Measurements from ENCODE around the gene HABP4.

Gene HABP4

DNA sequence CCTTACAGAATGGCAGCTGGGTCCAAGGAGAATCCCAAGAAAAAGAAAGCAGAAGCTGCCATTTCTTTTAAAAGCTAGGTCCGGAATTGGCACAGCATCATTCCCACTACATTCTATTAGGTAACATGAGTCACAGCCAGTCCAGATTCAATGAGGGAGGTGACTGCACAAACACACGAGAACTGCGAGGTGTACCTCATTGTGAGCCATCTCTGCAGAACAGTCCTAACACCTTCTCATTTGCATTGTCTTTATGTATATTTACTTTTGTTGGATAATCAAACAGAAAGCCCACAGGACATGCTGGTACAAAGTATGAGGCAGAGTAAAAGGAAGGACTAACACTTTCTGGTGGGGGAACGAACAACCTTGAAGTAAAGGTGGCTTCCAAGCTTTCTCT is 14.6 kb upstream of the HABP4 start:
- DNase-seq (ENCODE audit: low read depth in 2 of 3, low spot score in 2 of 3): no peak

DNA sequence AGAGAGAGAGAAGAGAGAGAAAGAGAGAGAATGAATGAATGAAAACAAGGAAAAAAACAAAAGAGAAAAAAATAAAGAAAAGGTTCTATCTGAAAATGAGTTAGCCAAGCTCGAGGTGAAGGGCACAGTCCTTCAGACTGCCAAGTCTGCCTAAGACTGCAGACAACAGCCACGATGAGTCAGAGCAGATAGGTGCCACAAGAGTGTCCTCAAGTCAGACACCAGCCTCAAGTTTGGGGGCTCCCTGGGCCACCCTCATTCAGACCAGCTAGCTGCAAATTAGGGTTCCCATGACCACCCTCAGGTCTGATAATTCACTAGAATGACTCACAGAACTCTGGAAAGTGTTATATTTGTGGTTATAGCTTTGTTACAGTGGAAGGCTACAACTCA is 13.9 kb upstream of the HABP4 start:
- no peak for DNase-seq (ENCODE audit: low read depth in 2 of 3, low spot score in 2 of 3)

DNA sequence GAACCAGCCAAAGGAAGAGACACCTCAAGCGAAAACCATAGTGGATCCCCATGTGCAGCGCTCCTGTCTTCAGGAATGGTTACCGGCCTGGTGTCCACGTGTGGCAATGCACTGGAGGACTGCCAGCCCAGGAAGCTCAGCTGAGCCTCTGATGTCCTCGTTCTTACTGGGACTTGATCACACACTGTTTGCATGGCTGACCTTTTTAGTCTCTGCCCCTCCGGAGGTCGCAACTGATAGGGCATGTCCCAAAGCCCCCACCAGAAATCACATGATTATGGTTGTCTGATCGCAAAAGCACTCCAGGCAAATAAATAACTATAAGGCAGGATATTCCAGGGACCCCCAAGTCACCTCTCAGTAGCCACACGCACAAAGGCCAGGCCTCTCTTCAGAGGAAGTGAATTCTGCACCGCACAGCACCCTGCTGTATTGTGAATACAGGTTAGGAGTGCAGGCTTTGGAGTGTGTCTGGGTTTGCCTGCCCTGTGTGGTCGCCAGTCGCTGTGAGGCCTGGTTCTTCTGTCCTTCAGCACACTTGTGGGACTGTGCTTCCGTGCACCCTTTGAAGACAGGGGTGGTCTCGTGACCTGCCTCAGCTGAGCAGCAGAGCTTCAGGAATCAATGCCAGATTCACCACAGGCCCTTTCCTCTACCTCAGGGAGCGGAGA is 13.4 kb upstream of the HABP4 start:
- DNase-seq (ENCODE audit: low read depth in 2 of 3, low spot score in 2 of 3): no peak

DNA sequence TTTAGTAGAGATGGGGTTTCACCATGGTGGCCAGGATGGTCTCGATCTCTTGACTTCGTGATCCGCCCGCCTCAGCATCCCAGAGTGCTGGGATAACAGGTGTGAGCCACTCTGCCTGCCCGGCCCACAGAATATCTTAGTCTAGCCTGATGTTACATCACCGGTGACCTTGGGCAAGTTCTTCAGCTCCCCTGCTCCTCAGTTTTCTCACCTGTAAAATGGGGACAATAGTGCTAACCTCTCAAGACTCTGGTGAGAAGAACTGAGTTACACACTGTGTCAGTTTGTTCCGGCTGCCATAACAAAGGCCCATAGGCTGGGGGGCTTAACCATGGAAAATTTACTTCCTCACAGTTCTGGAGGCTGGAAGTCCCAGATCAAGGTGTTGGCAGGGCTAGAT is 12.5 kb upstream of the HABP4 start:
- DNase-seq (ENCODE audit: low read depth in 2 of 3, low spot score in 2 of 3): no peak

DNA sequence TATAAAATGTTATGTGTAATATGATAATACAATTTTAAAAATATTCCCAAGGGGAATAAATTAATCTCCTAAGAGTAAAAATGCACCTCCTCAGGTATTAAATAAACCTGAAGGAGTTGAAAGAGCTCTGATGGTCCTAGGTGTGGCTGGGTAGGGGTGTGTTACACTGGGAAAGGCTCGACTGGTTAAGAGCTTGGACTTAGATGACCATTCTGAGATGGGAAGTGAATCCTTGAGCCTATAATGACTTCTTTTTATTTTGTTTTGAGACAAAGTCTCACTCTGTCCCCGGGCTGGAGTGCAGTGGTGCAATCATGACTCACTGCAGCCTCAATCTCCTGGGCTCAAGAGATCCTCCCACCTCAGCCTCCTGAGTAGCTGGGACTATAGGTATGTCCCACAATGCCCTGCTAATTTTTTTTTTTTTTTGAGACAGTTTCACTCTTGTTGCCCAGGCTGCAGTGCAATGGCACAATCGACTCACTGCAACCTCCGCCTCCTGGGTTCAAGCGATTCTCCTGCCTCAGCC is 9.2 kb upstream of the HABP4 start:
- DNase-seq (ENCODE audit: low read depth in 2 of 3, low spot score in 2 of 3): no peak

DNA sequence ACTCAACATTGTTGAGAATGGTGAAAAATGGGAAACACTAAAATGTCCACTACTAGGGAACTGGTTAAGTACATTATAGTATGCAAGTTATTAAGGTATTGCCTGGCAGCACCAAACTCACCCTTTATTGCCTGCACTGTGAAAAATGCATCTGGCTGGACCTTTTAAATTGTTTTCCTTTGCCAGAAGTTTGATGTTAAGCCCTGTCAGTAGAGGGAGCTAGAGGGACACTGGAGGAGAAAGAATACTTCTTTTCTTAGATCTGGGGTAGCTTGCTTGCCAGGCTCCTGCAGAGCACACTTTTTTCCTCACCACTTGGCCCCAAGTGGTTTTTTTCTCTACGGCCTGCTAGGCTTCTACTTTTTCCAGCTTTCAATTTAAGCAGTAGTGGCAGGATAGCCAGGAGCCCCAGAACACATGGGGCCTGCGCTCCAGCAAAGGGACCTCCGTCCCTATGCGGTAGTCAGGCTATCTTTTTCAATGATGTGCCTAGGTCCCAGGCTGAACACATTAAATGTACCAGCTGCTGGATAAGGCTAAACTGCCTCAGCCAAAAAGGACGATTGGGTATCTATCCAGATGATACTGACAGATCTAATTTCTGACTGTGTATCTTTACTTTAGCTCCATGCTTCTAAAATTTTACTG is 8.0 kb upstream of the HABP4 start:
- no peak for DNase-seq (ENCODE audit: low read depth in 2 of 3, low spot score in 2 of 3)

DNA sequence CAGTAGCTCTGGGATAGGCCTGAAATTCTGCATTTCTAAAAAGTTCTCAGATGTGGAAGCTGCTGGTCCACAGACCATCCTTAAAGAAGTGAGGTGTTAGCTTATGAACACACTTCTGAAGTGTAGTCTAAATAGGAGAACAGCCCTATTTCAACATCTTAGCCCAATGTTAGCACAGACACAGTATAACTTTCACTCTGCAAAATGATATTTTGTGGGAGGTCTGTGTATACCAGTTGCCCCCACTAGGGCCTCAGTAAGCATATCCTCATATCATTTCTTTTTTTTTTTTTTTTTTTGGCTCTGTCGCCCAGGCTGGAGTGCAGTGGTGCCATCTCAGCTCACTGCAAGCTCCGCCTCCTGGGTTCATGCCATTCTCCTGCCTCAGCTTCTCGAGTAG is 7.5 kb upstream of the HABP4 start:
- no peak for DNase-seq (ENCODE audit: low read depth in 2 of 3, low spot score in 2 of 3)

DNA sequence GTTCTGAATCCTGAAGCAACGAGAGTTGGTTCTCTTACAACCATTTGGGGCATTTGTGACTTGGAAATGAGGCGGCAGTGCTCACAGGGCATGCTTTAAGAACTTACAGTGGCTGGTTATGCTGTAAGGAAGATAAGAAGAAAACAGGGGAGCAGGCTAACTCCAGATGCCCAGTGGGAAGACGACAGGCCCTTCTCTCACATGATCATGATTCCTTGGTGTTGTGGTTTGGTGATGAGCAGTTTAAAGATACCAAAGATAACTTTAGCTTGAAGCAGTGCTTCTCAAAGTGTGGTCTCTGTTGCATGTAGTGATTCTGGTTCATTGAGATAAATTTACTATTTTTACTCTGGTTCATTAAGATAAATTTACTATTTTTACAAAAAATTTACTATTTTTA is 2.6 kb upstream of the HABP4 start:
- DNase-seq (ENCODE audit: low read depth in 2 of 3, low spot score in 2 of 3): no peak

DNA sequence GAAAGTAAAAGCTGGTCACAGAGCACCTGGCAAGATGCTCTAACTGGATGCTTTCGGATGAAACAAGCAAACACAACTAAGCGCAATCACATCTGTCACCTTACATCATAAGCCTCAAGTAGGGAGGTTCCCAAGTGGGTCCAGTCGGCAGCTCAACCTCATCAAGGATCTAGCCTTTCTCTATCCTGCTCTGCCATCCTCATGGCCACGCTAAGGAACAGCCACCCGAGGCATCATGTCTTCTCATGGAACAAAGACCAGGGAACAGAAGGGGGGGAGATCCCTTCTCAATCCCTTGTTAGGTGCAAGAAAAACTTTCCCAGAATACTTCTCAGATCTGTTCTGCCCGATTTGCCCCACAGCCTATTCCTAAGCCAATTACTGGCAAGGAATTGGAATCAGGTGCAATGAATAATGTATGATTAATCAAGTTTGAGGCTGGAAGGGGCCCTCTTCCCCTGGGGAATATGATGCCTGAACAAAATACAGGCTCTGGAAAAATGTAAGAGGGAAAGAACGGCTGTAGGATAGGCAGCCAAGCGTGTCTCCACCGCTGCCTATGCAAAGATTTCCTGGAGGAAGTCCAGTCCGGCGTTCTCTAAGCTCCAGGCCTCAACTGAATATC is 1.3 kb upstream of the HABP4 start:
- DNase-seq (ENCODE audit: low read depth in 2 of 3, low spot score in 2 of 3): no peak

DNA sequence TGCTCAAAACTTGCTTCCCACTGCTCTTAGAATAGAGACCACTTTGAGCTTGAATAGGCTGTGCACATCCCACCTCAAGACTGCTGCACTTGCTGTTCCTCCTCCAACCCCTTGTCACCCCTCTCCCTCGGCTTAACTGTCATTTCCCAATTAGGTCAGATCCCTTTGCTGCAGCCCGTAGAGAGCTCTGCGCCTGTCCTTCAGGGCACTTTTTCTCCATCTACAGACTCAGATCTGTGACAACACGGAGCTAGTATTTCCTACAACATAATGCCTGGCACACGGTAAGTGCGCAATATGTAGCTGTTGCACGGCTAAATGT is 485 bp upstream of the HABP4 start:
- DNase-seq (ENCODE audit: low read depth in 2 of 3, low spot score in 2 of 3): no peak

DNA sequence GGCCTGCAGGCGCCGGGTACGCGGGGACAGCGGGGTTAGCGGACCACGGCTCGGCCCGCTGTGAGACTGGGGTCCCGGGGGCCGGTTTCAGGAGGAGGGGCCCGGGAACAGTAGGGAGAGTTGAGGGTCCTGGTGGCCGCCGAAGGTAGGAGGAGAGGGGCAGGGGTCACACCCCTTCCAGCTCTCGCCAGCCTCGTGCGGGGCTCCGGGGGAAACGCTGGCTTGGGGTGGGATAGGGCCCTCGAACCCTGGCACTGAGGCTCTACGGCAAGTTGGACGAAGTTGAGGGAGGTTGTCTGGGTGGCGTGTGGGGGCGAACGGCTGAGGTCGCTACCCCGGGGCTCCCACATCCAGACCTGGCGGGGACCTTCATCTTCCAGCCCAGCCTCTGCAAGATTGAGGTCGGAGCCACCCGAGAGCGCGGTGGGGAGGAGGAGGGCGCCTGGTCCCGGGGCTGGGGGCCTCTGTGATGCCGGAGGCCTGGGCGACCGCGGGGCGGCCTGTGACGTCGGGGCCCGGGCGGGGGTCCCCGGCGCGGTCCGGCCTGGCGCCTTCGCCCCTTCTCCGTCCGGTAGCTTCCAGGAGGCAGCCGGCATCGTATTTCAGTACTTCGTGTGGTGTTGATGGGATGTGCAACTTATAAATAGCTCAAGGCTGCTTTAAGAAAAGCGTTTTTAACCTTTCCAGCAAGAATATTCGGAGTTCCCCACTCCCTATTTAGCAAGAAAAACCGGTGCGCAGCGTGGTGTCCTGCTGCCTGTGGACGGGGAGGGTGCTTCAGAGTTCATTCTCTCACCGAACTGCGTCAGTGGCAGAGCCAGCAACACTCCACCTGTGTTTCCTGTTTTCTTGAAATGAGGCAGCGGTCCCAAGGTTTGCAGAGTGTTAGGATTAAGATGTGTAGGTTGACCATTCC is 902 bp downstream of the HABP4 start:
- no peak for DNase-seq (ENCODE audit: low read depth in 2 of 3, low spot score in 2 of 3)

DNA sequence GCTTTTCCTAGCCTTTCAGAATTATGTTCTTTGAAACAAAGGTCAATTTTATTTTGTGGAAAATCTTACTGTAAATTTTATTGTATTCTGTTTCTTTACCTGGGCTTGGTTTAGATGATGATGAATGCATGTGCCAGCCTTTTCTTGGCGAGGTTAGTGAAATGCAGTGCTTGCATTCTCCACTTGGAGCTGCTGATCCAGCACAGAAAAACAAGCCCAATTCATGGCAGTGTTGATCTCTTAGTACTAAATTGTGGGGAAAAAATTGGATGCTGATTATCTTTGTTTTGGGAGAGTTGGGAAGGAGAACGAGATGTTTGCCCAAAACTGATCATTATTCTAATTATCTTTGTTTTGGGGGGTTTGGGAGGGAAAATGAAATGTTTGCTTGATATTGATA is 3.7 kb downstream of the HABP4 start:
- DNase-seq (ENCODE audit: low read depth in 2 of 3, low spot score in 2 of 3): no peak

DNA sequence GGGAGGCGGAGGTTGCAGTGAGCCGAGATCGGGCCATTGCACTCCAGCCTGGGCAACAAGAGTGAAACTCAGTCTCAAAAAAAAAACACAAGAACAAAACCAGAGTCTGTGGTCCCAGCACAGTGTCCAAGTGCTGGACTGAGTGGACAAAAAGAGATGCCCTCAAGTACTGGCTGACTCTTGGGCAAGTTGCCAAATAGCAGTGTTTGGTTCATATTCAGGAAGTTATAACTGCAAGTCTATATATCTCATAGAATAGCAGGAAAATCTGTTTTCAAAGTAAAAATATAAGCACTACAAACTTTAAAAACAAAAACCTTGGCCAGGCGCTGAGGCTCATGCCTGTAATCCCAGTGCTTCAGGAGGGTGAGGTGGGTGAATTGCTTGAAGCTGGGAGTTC is 7.3 kb downstream of the HABP4 start:
- DNase-seq (ENCODE audit: low read depth in 2 of 3, low spot score in 2 of 3): no peak

DNA sequence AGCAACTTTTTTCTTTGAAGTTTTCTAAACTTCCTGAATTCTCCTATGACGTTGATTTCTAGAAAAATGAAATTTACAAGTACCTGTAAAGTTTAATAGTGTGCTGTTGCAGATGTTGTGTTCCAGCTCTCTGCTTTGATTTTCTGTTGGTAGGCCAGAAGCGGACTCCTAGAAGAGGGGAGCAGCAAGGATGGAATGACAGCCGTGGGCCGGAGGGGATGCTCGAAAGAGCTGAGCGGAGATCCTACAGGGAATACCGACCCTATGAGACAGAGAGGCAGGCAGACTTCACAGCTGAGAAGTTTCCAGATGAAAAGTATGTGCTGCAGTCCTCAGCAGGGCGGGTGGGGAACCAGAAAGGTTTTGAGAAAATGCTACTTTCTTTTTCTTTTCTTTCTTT is 8.3 kb downstream of the HABP4 start:
- no peak for DNase-seq (ENCODE audit: low read depth in 2 of 3, low spot score in 2 of 3)

DNA sequence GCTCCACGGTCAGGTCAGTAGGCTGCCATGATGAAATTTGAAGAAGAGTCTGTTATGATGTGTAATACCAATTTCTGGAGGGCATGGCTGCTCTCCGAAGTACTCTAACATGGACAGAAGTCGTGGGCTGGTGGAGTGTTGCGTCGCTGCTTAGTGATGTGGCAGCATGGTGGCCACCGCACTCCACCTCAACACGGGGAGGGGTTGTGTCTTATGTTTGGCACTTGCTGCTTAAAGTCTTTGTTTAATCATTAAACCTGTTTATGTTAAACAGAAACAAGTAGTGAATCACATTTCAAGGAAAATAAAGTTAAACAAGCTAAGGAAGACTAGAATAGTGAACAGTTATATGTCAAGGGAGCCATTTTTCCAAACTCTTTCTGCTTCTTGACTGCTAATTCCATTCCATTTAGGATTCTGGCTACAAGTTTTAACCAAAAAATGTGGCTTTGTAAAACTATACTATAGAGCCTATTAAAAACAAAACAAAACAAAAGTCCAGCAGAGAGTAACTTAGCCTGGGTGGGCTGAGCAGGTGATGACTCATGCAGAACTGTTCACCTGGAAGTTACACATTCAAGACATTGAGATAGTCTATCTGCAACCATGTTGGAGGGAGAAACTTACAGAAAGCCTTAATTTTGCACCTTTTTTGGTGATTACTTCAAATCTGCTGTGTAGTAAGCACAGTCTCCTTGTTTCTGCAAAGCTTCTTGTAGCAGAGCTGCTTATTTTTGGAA is 9.5 kb downstream of the HABP4 start:
- DNase-seq (ENCODE audit: low read depth in 2 of 3, low spot score in 2 of 3): no peak

DNA sequence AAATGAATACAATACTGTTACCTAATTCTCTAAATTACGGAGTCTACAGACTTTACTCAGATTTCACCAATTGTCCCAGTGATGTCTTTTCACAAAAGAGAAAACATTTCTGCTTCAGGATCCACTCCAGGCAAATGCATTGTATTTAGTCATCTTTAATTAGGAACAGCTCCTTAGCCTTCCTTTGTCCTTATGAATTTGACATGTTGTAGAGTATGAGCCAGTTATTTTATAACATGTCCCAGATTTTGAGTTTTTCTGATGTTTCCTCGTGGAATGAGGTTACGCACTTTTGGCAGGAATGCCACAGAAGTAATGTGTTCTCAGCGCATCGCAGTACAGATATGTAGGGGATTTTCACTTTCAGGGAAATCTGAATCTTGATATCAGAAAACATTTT is 10.5 kb downstream of the HABP4 start:
- no peak for DNase-seq (ENCODE audit: low read depth in 2 of 3, low spot score in 2 of 3)

DNA sequence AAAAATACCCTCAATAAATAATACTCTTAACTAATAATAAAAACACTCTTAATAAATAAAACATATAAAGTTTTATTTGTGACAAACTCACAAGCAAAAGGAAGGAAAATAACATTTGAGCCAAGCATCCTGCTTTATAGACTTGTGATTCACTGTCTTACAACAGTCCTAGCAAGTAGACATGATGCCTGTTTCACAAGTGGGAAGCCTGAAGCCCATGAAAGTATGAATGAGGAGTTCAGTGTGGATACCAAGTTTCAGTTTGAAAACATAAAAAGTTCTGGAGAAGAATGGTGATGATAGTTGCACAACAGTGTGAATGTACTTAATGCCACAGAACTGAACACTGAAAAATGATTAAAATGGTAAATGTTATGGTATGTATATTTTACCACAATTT is 10.9 kb downstream of the HABP4 start:
- DNase-seq (ENCODE audit: low read depth in 2 of 3, low spot score in 2 of 3): no peak

DNA sequence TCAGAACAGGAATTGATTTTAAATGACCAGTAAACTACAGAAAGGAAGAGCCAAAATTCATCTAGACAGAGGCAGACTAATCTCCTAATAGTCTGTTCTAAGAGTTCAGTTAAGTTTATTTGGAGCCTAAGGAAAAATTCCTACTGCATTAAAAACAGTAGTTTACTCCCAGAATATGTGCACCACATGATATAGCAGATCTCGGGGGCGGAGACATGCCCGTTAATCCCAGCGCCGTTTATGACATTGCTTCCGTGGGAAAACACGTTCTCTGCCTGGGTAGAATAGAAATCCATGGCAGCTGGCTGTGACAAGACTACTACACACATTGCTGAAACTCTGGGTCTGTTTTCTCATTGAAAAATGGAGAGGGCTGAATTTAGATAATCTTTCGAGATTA is 11.4 kb downstream of the HABP4 start:
- no peak for DNase-seq (ENCODE audit: low read depth in 2 of 3, low spot score in 2 of 3)

DNA sequence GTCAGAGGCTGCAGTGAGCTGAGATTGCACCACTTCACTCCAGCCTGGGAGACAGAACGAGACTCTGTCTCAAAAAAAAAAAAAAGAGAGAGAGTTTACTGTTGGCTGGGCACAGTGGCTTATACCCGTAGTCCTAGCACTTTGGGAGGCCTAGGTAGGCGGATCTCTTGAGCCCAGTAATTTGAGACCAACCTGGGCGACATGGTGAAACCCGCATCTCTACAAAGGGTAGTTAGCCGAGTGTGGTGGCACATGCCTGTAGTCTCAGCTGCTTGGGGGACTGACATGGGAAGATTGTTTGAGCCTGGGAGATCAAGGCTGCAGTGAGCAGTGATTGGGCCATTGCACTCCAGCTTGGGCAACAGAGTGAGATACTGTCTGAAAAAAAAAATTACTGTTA is 12.6 kb downstream of the HABP4 start:
- no peak for DNase-seq (ENCODE audit: low read depth in 2 of 3, low spot score in 2 of 3)

DNA sequence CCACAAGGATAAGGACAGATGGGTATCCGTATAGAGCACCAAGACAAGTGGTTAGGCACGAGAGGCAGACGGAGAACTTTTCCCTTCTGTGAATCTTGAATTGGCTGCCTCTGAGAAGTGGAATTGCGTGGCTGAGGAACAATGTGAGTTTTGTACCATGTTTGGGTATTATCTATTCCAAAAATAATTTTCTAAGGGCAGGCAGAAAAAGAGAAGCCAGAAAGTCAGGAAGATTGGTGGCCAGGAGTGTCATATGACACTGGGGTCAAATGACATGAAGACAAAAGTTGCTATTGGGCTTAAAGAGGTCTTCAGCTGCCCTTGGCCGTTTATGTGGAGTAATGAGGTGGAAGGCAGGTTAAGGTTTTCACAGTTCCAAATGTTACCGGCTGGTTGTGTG is 14.5 kb downstream of the HABP4 start:
- no peak for DNase-seq (ENCODE audit: low read depth in 2 of 3, low spot score in 2 of 3)

DNA sequence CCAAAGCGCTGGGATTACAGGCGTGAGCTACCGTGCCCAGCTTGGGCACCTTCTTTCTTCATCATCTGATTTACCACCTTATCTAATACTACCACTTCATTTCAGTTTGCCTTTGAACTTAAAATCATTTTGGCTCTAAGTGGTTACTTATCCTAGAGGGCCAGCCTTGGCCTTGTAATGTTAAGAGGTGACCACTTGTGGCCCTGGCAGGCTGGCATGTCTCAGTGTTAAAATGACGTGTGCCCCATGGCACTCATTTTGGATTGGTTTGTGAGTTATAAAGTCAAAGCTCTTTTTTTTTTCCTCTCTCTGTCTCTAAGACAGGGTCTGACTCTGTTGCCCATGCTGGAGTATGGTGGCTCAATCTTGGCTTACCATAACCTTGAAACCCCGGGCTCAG is 17.8 kb downstream of the HABP4 start:
- DNase-seq (ENCODE audit: low read depth in 2 of 3, low spot score in 2 of 3): no peak

Measured in activated CD8-positive, alpha-beta memory T cell treated with anti-CD3 and anti-CD28 coated beads for 48 hours (primary cell).